GM12874 (cell line): Measurements from ENCODE around the gene ELAVL2.

ENCODE experiments used
- CTCF ChIP-seq: IDR thresholded peaks from 2 replicates; pipeline ENCODE4 v1.5.1; 2011; ENCODE audit warnings: low read depth, mild to moderate bottlenecking, control low read depth, low read length, moderate library complexity; ENCODE audit not compliant: insufficient read depth

The ELAVL2 gene

GRCh38 chr9:23842565-23843129 is 16.6 kb upstream of the ELAVL2 start:
- TF ChIP-seq CTCF, result no peak

- TF ChIP-seq CTCF, result no peak
These were observed 15.3 kb upstream of the ELAVL2 start for GRCh38 chr9:23841304-23841703.

- TF ChIP-seq CTCF, result no peak
These were observed 11.0 kb upstream of the ELAVL2 start for GRCh38 chr9:23837038-23837437.

GRCh38 chr9:23830929-23831730 is 5.1 kb upstream of the ELAVL2 start:
- no peak for TF ChIP-seq CTCF

GRCh38 chr9:23830476-23830805 is 4.4 kb upstream of the ELAVL2 start:
- TF ChIP-seq CTCF, result no peak

GRCh38 chr9:23829580-23830475 is 3.8 kb upstream of the ELAVL2 start:
- no peak for TF ChIP-seq CTCF

- no peak for TF ChIP-seq CTCF
These were observed 340 bp downstream of the ELAVL2 start for GRCh38 chr9:23825700-23826099.
